Large intestine (tissue), 3 donors: Measurements from ENCODE around the gene TTC21A. TPM values are rescaled to one million over a fixed set of nuclear protein-coding genes. Genes with fewer than 3 reads are reported as not detected.

ENCODE experiments used
- DNase-seq, 2 donors: peaks; one replicate each; pipeline versions ENCODE4 v3.0.0 to v3.0.0-alpha.2; 2013
- H3K27ac ChIP-seq: one replicate; pipeline ENCODE4 v1.5.1; 2013; ENCODE audit warnings: low read length
- H3K27me3 ChIP-seq: 2 replicates; pipeline ENCODE4 v1.6.1; 2013; ENCODE audit warnings: low read length; ENCODE audit not compliant: control insufficient read depth, insufficient read depth
- H3K36me3 ChIP-seq: 2 replicates; pipeline ENCODE4 v1.6.1; 2013; ENCODE audit warnings: low read length; ENCODE audit not compliant: control insufficient read depth, insufficient read depth
- H3K4me1 ChIP-seq: one replicate; pipeline ENCODE4 v1.6.1; 2013; ENCODE audit warnings: low read length; ENCODE audit not compliant: control insufficient read depth, insufficient read depth
- H3K4me3 ChIP-seq: one replicate; pipeline ENCODE4 v1.5.1; 2013; ENCODE audit warnings: low read length
- H3K9me3 ChIP-seq: one replicate; pipeline ENCODE4 v1.6.1; 2013; ENCODE audit warnings: mild to moderate bottlenecking, low read depth, low read length, moderate library complexity; ENCODE audit not compliant: control insufficient read depth
- whole genome bisulfite sequencing: methylation state at CpG from one replicate; pipeline ENCODE4 v1.1.5; 2013; ENCODE audit warnings: low lambda C conversion rate; ENCODE audit not compliant: insufficient coverage; 5-methylcytosine and 5-hydroxymethylcytosine counted together
- polyA plus RNA-seq: library from polyadenylated mRNA; unstranded; fragments of 120-200 nt; gene quantifications from one replicate; pipeline ENCODE4 v1.2.1, GENCODE V29; 2013

TTC21A gene
- polyA plus RNA-seq, 1 donor: 5.8 TPM

DNA sequence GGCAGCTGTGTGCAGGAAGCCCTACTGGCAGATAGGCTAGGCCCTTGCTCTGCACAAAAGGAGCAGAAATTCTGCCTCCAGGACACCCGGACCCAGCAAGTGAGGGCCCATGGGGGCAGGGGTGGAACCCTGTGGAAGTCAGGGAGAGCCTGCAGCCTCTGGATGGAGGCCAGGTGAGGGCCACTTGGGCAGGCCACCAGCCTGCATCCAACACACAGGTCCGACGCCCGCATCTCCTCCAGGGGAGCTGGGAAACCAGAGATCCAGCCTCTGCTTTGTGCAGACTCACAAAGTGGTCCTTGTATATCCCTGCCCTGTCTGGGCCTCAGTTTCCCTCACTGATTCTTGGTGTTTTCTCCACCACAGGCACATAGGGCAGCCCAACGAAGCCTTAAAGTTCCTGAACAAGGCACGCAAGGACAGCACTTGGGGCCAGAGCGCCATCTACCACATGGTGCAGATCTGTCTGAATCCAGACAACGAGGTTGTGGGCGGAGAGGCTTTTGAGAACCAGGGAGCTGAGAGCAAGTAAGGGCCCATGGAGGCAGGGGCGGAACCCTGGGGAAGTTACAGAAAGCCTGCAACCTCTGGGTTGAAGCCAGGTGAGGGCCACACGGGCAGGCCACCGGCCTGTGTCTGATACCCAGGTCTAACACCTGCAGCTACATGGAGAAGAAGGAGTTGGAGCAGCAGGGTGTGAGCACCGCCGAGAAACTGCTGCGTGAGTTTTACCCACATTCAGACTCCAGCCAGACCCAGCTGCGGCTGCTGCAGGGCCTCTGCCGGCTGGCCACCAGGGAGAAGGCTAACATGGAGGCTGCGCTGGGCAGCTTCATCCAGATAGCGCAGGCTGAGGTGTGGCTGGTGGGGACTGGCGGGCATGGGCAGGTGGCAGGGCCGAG, 29.3 kb downstream of the TTC21A start:
- no peak for DNase-seq
- no peaks in the 10 kb centered on the region for H3K27me3 ChIP-seq
- H3K36me3 ChIP-seq: peaks cover 10% of the 10 kb centered on the region
- no CpG with 5 or more reads among the region's 21 CpGs for WGBS
- H3K9me3 ChIP-seq: no peaks in the 10 kb centered on the region
- no peak overlapping the region for H3K4me3 ChIP-seq
- no peak overlapping the region for H3K27ac ChIP-seq
- H3K4me1 ChIP-seq: peaks cover 12% of the 10 kb centered on the region

- H3K27ac ChIP-seq: no peak overlapping the region
- 100% methylated on average over 4 of the region's 18 CpGs for WGBS
- peaks cover 17% of the 10 kb centered on the region for H3K36me3 ChIP-seq
- H3K4me1 ChIP-seq: peaks cover 19% of the 10 kb centered on the region
- H3K27me3 ChIP-seq: no peaks in the 10 kb centered on the region
- no peaks in the 10 kb centered on the region for H3K9me3 ChIP-seq
- no peak for DNase-seq
- no peak overlapping the region for H3K4me3 ChIP-seq
These were observed 30.0 kb downstream of the TTC21A start for GRCh38 chr3:39137435-39137936.

DNA sequence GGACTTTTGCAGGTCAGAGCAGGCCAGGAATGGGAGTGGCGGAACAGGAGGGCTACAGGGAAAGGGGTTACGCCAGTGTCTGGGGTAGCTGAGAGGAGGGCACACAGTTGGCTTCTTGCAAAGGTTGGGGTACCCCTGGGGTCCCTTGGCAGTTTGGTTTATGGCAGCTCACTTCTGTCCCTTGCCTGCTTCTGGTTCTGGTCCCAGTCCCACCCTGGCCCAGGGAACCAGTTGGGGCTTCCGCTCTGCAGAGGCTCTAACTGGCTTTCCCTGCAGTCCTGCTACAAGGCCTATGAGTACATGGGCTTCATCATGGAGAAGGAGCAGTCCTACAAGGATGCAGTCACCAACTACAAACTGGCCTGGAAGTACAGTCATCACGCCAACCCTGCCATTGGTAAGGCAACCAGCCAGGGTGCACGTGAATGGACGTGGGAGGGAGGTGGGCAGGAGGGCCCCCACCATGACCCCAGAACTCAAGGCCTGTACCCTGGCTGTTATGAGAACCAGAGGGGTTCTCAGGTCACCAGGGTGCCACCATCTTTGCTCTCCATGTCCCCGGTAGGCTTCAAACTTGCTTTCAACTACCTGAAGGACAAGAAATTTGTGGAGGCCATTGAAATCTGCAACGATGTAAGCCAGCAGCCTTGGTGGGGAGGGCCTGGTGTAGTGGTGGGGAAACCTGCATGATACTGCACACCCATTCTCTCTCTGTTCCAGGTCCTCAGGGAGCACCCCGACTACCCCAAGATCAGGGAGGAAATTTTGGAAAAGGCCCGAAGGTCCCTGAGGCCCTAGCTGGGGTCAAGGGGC, 30.7 kb downstream of the TTC21A start:
- H3K27me3 ChIP-seq: no peaks in the 10 kb centered on the region
- no peaks in the 10 kb centered on the region for H3K9me3 ChIP-seq
- WGBS: no CpG with 5 or more reads among the region's 10 CpGs
- H3K27ac ChIP-seq: no peak overlapping the region
- H3K4me1 ChIP-seq: peaks cover 20% of the 10 kb centered on the region
- peaks cover 24% of the 10 kb centered on the region for H3K36me3 ChIP-seq
- H3K4me3 ChIP-seq: no peak overlapping the region
- no peak for DNase-seq

DNA sequence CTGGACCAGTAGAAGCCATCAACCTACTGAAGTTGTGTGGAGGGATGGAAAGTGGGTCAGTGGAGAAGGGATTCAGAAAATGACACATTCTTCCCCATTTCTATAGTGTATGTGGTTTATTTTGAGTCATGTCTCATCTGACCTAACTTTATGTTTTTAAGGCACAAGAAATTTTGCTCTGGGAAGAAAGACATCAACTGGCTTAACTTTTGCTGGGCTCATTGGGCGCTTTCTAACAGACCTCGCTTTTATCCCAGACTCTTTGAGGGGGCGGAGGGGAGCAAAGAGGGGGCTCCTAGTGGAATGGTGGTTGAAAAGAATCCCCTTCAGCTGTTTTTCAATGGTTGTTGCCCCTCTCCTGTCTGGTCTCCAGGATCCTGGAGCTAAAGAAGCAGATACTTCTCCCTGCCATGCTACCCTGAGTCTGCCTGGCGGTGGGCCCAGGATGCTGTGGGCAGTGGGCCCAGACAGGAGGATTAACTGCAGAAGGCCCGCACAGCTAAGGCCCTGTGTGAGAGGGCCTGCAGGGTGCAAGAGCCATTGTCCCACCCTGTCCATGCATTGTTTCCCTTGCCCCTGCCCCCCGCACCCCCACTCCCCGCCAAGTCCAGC, 31.4 kb downstream of the TTC21A start:
- H3K27ac ChIP-seq: no peak overlapping the region
- H3K4me3 ChIP-seq: no peak overlapping the region
- DNase-seq: no peak
- H3K36me3 ChIP-seq: peaks cover 32% of the 10 kb centered on the region
- H3K9me3 ChIP-seq: no peaks in the 10 kb centered on the region
- no CpG with 5 or more reads among the region's 7 CpGs for WGBS
- H3K4me1 ChIP-seq: peaks cover 20% of the 10 kb centered on the region
- H3K27me3 ChIP-seq: no peaks in the 10 kb centered on the region

GRCh38 chr3:39139442-39139841, 32.0 kb downstream of the TTC21A start:
- peaks cover 37% of the 10 kb centered on the region for H3K36me3 ChIP-seq
- no peak for DNase-seq
- no peak overlapping the region for H3K27ac ChIP-seq
- no peaks in the 10 kb centered on the region for H3K27me3 ChIP-seq
- H3K9me3 ChIP-seq: no peaks in the 10 kb centered on the region
- peaks cover 20% of the 10 kb centered on the region for H3K4me1 ChIP-seq
- WGBS: no CpG with 5 or more reads among the region's 2 CpGs
- no peak overlapping the region for H3K4me3 ChIP-seq

- Histone ChIP-seq H3K4me1 (peaks cover 20% of the 10 kb centered on the region), H3K27ac (no peak overlapping the region), H3K36me3 (peaks cover 46% of the 10 kb centered on the region)
These were observed 33.0 kb downstream of the TTC21A start for GRCh38 chr3:39140341-39140971.

DNA sequence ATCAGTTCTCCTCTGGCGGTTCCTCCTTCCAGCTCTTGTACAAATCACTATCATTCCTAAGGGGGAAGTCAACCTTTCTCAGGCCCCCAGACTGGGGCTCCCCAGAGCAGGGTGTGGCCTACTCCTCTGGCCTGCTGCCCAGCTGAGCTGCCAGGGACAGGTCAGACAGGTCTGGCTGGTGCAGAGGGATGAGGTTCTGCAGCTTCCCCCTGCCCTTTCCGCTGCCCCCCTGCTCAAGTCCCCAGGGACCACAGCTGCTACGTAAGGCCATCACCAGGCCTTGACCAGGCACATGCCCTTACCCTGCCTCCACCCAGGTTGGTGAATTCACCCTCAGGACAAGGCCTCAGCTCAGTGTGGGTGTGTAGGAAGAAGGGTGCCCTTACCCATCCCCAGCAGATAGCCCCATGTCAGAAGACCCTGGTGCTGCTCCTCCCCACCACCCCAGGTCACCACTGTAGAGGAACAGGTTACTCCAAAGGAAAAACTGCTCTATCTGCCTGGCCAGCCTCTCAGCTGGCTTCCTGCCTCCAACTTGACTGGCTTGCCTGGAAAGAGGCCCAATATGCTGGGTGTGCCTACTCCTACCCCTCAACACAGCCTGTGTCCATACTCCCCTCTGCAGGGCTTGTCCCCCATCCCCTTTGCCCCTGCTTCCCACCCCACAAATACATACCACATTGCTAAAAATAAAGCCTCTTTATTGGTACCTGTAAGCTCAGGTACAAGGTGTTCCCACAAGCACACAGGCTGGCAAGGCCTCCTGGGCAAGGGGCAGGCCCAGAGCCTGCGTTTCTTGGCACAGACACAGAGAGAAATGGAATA, 33.9 kb downstream of the TTC21A start:
- peak overlapping the region; percentile 16 for H3K27ac ChIP-seq
- H3K27me3 ChIP-seq: no peaks in the 10 kb centered on the region
- H3K36me3 ChIP-seq: peaks cover 53% of the 10 kb centered on the region
- H3K4me3 ChIP-seq: no peak overlapping the region
- WGBS: no CpG with 5 or more reads among the region's 4 CpGs
- no peaks in the 10 kb centered on the region for H3K9me3 ChIP-seq
- H3K4me1 ChIP-seq: peaks cover 27% of the 10 kb centered on the region
- DNase-seq: peak; percentile 63 to 77

More at GRCh38 chr3:39140341-39140971, 33.0 kb downstream of the TTC21A start:
- H3K9me3 ChIP-seq: no peaks in the 10 kb centered on the region
- no peak overlapping the region for H3K4me3 ChIP-seq
- no CpG with 5 or more reads among the region's 2 CpGs for WGBS
- no peak for DNase-seq
- H3K27me3 ChIP-seq: no peaks in the 10 kb centered on the region

GRCh38 chr3:39142067-39142466, 34.6 kb downstream of the TTC21A start:
- H3K4me1 ChIP-seq: peaks cover 34% of the 10 kb centered on the region
- no peaks in the 10 kb centered on the region for H3K9me3 ChIP-seq
- no peak overlapping the region for H3K4me3 ChIP-seq
- WGBS: no CpG with 5 or more reads among the region's 5 CpGs
- peaks cover 56% of the 10 kb centered on the region for H3K36me3 ChIP-seq
- peak overlapping the region; percentile 16 for H3K27ac ChIP-seq
- no peaks in the 10 kb centered on the region for H3K27me3 ChIP-seq
- DNase-seq: peak in 1 of 2 donors; percentile 53

- no peaks in the 10 kb centered on the region for H3K27me3 ChIP-seq
- peaks cover 56% of the 10 kb centered on the region for H3K36me3 ChIP-seq
- no peak overlapping the region for H3K27ac ChIP-seq
- peaks cover 46% of the 10 kb centered on the region for H3K4me1 ChIP-seq
- no peaks in the 10 kb centered on the region for H3K9me3 ChIP-seq
- no CpG with 5 or more reads among the region's 14 CpGs for WGBS
- DNase-seq: no peak
- H3K4me3 ChIP-seq: no peak overlapping the region
These were observed 35.8 kb downstream of the TTC21A start for GRCh38 chr3:39143051-39143885.
